GM12878 (cell line): Measurements from ENCODE around the gene CTNNA3. TPM values are rescaled to one million over a fixed set of nuclear protein-coding genes. Genes with fewer than 3 reads are reported as not detected.

Experiments
- ATAC-seq: fragments of 200-7000 bp; cut with Tn5 transposase; 3 replicates; pipeline ENCODE4 v1.9.1; 2020; ENCODE audit warnings: mild to moderate bottlenecking, moderate library complexity
- BruUV-seq: library from RNA; stranded (reverse); fragments of 400-500 nt; replicated peaks from 2 replicates; lab custom pipeline; 2021; lab: Mats Ljungman, UMichigan
- CTCF ChIA-PET: fragments of 300-600 bp; sonication (Branson Sonifier 250); formaldehyde crosslinking; extraction: SDS; loops from one replicate; lab custom pipeline; 2021; ENCODE audit warnings: inconsistent platforms; lab: Yijun Ruan, JAX
- POLR2A ChIA-PET: fragments of 350-600 bp; formaldehyde crosslinking; extraction: SDS; loops from one replicate; lab custom pipeline; 2021; ENCODE audit warnings: inconsistent platforms; lab: Charles Lee
- RAD21 ChIA-PET: fragments of 300-600 bp; sonication (Branson Sonifier 250); formaldehyde crosslinking; loops from one replicate; lab custom pipeline; 2023; ENCODE audit warnings: antibody characterized with exemption; ENCODE audit not compliant: unreplicated experiment; lab: Charles Lee
- SMC1A ChIA-PET: fragments of 300-600 bp; sonication (Branson Sonifier 250); formaldehyde crosslinking; loops from one replicate; lab custom pipeline; 2023; ENCODE audit not compliant: unreplicated experiment, uncharacterized antibody; lab: Charles Lee
- DNase-seq: peaks from one replicate; pipeline ENCODE4 v3.0.0-alpha.2; 2011; ENCODE audit warnings: low read depth, low spot score
- FAIRE-seq: peaks from 3 replicates; lab custom pipeline; 2011; peaks lifted over from hg19 to GRCh38; lab: Jason Lieb, UNC
- H2AFZ ChIP-seq: 2 replicates; pipeline ENCODE4 v1.6.0; 2011; ENCODE audit warnings: low read depth, low read length, control low read depth; ENCODE audit not compliant: control insufficient read depth
- H3K27ac ChIP-seq: 2 replicates; pipeline ENCODE4 v1.5.1; 2011; ENCODE audit warnings: control low read depth; ENCODE audit not compliant: control insufficient read depth, insufficient read depth
- H3K27me3 ChIP-seq, 2 experiments: replicated peaks in 1 of 2; 2 replicates each; pipeline versions ENCODE4 v1.6.0 to v1.6.1; 2011; ENCODE audit warnings: low read length in 1 of 2; ENCODE audit not compliant: control insufficient read depth in 2 of 2, insufficient read depth in 2 of 2
- H3K36me3 ChIP-seq, 2 experiments: 2 replicates each; pipeline ENCODE4 v1.5.1; 2011; ENCODE audit warnings: low read length in 1 of 2; ENCODE audit not compliant: control insufficient read depth in 2 of 2, insufficient read depth in 2 of 2
- H3K4me1 ChIP-seq: 2 replicates; pipeline ENCODE4 v1.6.1; 2011; ENCODE audit warnings: mild to moderate bottlenecking, low read length, moderate library complexity, mixed read lengths; ENCODE audit not compliant: control insufficient read depth, insufficient read depth
- H3K4me2 ChIP-seq: 2 replicates; pipeline ENCODE4 v1.6.0; 2011; ENCODE audit warnings: control low read depth; ENCODE audit not compliant: control insufficient read depth, insufficient read depth
- H3K4me3 ChIP-seq: fragments of 200-600 bp; sonication (generic); 2 replicates; pipeline ENCODE4 v1.5.1; 2016
- H3K79me2 ChIP-seq: 2 replicates; pipeline ENCODE4 v1.6.0; 2011; ENCODE audit warnings: low read length; ENCODE audit not compliant: control insufficient read depth, insufficient read depth
- H3K9ac ChIP-seq: 2 replicates; pipeline ENCODE4 v1.8.0; 2011; ENCODE audit warnings: low read length, control low read depth, mixed read lengths; ENCODE audit not compliant: control insufficient read depth, insufficient read depth
- H3K9me3 ChIP-seq: replicated peaks from 3 replicates; pipeline ENCODE4 v1.5.1; 2011; ENCODE audit warnings: mild to moderate bottlenecking, low read length; ENCODE audit not compliant: control insufficient read depth, insufficient read depth
- H4K20me1 ChIP-seq: 2 replicates; pipeline ENCODE4 v1.6.0; 2011; ENCODE audit not compliant: control insufficient read depth, insufficient read depth
- ASH2L ChIP-seq: fragments of 300-600, 200-600 bp; sonication (generic); IDR thresholded peaks from 2 replicates; pipeline ENCODE4 v1.6.1; 2017; ENCODE audit warnings: low read depth, mild to moderate bottlenecking, borderline replicate concordance
- CHD1 ChIP-seq: IDR thresholded peaks from 2 replicates; pipeline ENCODE4 v1.6.1; 2012; ENCODE audit warnings: low read depth, low read length, improper control_type of control experiment
- EGR1 ChIP-seq, 2 experiments: IDR thresholded peaks; 1 replicate in 1 of 2; 2 replicates in 1 of 2; pipeline ENCODE4 v1.6.1; 2011 to 2012; ENCODE audit warnings: low read depth in 2 of 2, low read length in 2 of 2, borderline replicate concordance in 1 of 2, mild to moderate bottlenecking in 1 of 2, moderate library complexity in 1 of 2
- LARP7 ChIP-seq: fragments of 450-650 bp; IDR thresholded peaks from 2 replicates; pipeline ENCODE4 v1.6.1; 2017; ENCODE audit warnings: mild to moderate bottlenecking
- MTA3 ChIP-seq: IDR thresholded peaks from 2 replicates; pipeline ENCODE4 v1.6.1; 2012; ENCODE audit warnings: low read length, inconsistent platforms, borderline replicate concordance
- NFYB ChIP-seq: IDR thresholded peaks from 2 replicates; pipeline ENCODE4 v1.6.1; 2011; ENCODE audit warnings: low read depth, mild to moderate bottlenecking, low read length, improper control_type of control experiment, moderate library complexity; ENCODE audit not compliant: insufficient read depth
- POLR2AphosphoS2 ChIP-seq: IDR thresholded peaks from 2 replicates; pipeline ENCODE4 v1.6.1; 2011; ENCODE audit warnings: low read depth, mild to moderate bottlenecking, low read length, improper control_type of control experiment, moderate library complexity
- SREBF2 ChIP-seq: IDR thresholded peaks from 2 replicates; pipeline ENCODE4 v1.6.1; 2012; ENCODE audit warnings: mild to moderate bottlenecking, low read length
- TCF12 ChIP-seq: IDR thresholded peaks from 2 replicates; pipeline ENCODE4 v1.6.1; 2011; ENCODE audit warnings: low read depth, mild to moderate bottlenecking, low read length
- ZNF207 ChIP-seq: fragments of 450-650 bp; IDR thresholded peaks from 2 replicates; pipeline ENCODE4 v1.6.1; 2014; ENCODE audit warnings: antibody characterized with exemption, mild to moderate bottlenecking, borderline replicate concordance
- ZNF217 ChIP-seq: fragments of 450-650 bp; IDR thresholded peaks from 2 replicates; pipeline ENCODE4 v1.6.1; 2017; ENCODE audit warnings: antibody characterized with exemption, mild to moderate bottlenecking
- WGBS: methylation state at CpG from one replicate; pipeline ENCODE4 v1.1.6; 2016; ENCODE audit warnings: low lambda C conversion rate; ENCODE audit not compliant: insufficient replicate concordance, insufficient coverage; ENCODE audit errors: missing lambda C conversion rate; 5-methylcytosine and 5-hydroxymethylcytosine counted together
- in situ Hi-C: fragments of 300-500 bp; cut with MboI; formaldehyde crosslinking; loops from 9 replicates; pipeline ENCODE4 v1.14.3; 2018; ENCODE audit warnings: mixed read lengths
- intact Hi-C: fragments of 100-400 bp; cut with micrococcal nuclease; formaldehyde crosslinking; loops from one replicate; pipeline ENCODE4 v1.14.2; 2022; ENCODE audit not compliant: unreplicated experiment
- polyA plus RNA-seq, 11 experiments: library from polyadenylated mRNA; depleted of rRNA in 4 of 11; unstranded in 6 of 11; stranded (reverse) in 5 of 11; fragments of >200 nt; fragmentation: Nextera tagmentation in 4 of 11; fragmentation: Illumina TruSeq in 1 of 11; extraction: Ambion mirVana in 4 of 11; extraction: Trizol in 1 of 11; gene quantifications; 1 replicate in 1 of 11; 2 replicates in 10 of 11; pipeline versions ENCODE4 v1.2.1 to v1.2.3, GENCODE V29; 2011 to 2016; ENCODE audit warnings: inconsistent platforms in 2 of 11, missing spikeins in 2 of 11, low read depth in 1 of 11
- total RNA-seq, 4 experiments: library from RNA; depleted of rRNA in 3 of 4; stranded (reverse); fragments of >200 nt in 3 of 4; fragmentation: Illumina TruSeq in 1 of 4; extraction: Trizol in 1 of 4; gene quantifications; 2 replicates each; pipeline versions ENCODE4 v1.2.1 to v1.2.3, GENCODE V29; 2013 to 2021
- TF ChIP-seq, protein P1 (sequence below): fragments of 450-650 bp; IDR thresholded peaks from 2 replicates; pipeline ENCODE4 v1.6.1; 2017; ENCODE audit warnings: mild to moderate bottlenecking
- TF ChIP-seq, protein P2 (sequence below): fragments of 450-650 bp; formaldehyde crosslinking; IDR thresholded peaks from 2 replicates; pipeline ENCODE4 v1.4.0; 2020; ENCODE audit warnings: mild to moderate bottlenecking, moderate library complexity

Gene CTNNA3
- total and polyA plus RNA-seq, 10 of the 15 experiments (the other 5 are each of a cell fraction or from before 2014, with no cell fraction given): under 0.01 to 4.5 (median 0.22) TPM; not detected in 2

DNA sequence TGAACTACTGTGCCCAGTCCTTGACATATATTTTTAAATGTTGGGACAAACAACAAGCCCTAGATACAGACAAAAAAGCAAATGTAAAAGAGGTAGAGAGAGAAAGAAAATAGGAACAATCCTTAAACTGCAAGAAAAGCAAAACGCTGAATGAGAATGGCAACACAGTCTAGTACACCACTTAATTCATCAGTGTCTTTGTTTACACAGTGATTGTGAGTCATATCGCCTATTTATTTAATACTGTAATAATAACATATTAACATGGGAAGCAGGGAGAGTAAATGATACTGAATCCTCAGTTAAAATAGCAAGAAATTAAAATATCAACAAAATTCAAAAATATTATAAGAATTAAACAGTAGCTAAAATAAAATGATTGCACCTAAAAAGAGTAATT, 780.0 kb downstream of the CTNNA3 start:
- Histone ChIP-seq H4K20me1 (no peaks in the 10 kb centered on the region), H3K36me3 (no peaks in the 10 kb centered on the region), H3K4me1 (no peaks in the 10 kb centered on the region), H3K4me2 (no peak overlapping the region), H3K27ac (no peak overlapping the region), H3K27me3 (no peaks in the 10 kb centered on the region), H2AFZ (no peak overlapping the region), H3K79me2 (no peaks in the 10 kb centered on the region), H3K9me3 (no peaks in the 10 kb centered on the region), H3K4me3 (no peak overlapping the region), H3K9ac (no peak overlapping the region)
- no TSS peak for BruUV-seq
- no peak for TF ChIP-seq NFYB
- TF ChIP-seq EGR1 (IDR thresholded peaks at IDR 0.05; ENCODE audit: borderline replicate concordance in 1 of 2, low read depth in 2 of 2, low read length in 2 of 2): no peak
- TF ChIP-seq, protein P1, sequence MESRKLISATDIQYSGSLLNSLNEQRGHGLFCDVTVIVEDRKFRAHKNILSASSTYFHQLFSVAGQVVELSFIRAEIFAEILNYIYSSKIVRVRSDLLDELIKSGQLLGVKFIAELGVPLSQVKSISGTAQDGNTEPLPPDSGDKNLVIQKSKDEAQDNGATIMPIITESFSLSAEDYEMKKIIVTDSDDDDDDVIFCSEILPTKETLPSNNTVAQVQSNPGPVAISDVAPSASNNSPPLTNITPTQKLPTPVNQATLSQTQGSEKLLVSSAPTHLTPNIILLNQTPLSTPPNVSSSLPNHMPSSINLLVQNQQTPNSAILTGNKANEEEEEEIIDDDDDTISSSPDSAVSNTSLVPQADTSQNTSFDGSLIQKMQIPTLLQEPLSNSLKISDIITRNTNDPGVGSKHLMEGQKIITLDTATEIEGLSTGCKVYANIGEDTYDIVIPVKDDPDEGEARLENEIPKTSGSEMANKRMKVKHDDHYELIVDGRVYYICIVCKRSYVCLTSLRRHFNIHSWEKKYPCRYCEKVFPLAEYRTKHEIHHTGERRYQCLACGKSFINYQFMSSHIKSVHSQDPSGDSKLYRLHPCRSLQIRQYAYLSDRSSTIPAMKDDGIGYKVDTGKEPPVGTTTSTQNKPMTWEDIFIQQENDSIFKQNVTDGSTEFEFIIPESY: no peak
- TF ChIP-seq MTA3: no peak
- no peak for TF ChIP-seq TCF12
- TF ChIP-seq CHD1: no peak
- TF ChIP-seq POLR2AphosphoS2: no peak
- no peak for TF ChIP-seq ASH2L
- TF ChIP-seq ZNF217: no peak
- TF ChIP-seq SREBF2: no peak
- no peak for TF ChIP-seq ZNF207
- no peak for TF ChIP-seq LARP7
- TF ChIP-seq, protein P2, sequence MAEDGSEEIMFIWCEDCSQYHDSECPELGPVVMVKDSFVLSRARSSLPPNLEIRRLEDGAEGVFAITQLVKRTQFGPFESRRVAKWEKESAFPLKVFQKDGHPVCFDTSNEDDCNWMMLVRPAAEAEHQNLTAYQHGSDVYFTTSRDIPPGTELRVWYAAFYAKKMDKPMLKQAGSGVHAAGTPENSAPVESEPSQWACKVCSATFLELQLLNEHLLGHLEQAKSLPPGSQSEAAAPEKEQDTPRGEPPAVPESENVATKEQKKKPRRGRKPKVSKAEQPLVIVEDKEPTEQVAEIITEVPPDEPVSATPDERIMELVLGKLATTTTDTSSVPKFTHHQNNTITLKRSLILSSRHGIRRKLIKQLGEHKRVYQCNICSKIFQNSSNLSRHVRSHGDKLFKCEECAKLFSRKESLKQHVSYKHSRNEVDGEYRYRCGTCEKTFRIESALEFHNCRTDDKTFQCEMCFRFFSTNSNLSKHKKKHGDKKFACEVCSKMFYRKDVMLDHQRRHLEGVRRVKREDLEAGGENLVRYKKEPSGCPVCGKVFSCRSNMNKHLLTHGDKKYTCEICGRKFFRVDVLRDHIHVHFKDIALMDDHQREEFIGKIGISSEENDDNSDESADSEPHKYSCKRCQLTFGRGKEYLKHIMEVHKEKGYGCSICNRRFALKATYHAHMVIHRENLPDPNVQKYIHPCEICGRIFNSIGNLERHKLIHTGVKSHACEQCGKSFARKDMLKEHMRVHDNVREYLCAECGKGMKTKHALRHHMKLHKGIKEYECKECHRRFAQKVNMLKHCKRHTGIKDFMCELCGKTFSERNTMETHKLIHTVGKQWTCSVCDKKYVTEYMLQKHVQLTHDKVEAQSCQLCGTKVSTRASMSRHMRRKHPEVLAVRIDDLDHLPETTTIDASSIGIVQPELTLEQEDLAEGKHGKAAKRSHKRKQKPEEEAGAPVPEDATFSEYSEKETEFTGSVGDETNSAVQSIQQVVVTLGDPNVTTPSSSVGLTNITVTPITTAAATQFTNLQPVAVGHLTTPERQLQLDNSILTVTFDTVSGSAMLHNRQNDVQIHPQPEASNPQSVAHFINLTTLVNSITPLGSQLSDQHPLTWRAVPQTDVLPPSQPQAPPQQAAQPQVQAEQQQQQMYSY (CRISPR knock-in tag): no peak
- FAIRE-seq (no peak), DNase-seq (no peak), ATAC-seq (no peak)
- in situ Hi-C loops: no loop called here
- intact Hi-C loops: no loop called here
- ChIA-PET CTCF (interaction anchor here (1.5 kb wide), 1 partner anchor 9 kb away, joined by 4 read pairs; the partner anchor contains the start of gene LRRTM3), RAD21 (interaction anchor here (1.5 kb wide), 1 partner anchor 11 kb away, joined by 3 read pairs; no protein-coding TSS in a partner anchor), POLR2A (no interaction called here), SMC1A (interaction anchor here (0.8 to 1.2 kb wide), 4 partner anchors 10 to 605 kb away, joined by 3 to 4 read pairs (median 3); partner anchors contain the start of gene LRRTM3)
- WGBS: 32% methylated on average over 2 of the region's 2 CpGs
